Measurements from ENCODE around the gene C7orf57.
"Not testable (repeated sequence)": the region's sequence is repeated elsewhere in the genome, so short reads cannot be mapped to it uniquely, and the experiment has no call there.

C7orf57 gene

GRCh38 chr7:48035301-48035966 is at the start of gene C7orf57:
C7orf57 (plus strand) TSS chr7:48035543; CDS start chr7:48036309, 766 bp downstream.
- no peak within 1 kb of the TSS for H3K27ac ChIP-seq
- peaks cover 0 to 3% of the 10 kb centered on the region in 2 donors for H3K27me3 ChIP-seq
- H3K4me3 ChIP-seq = peak within 1 kb of the TSS; percentile 46 to 62
- intact Hi-C loops (cut with DNase I; ENCODE audit: low total_unique reads) = loop anchor here (2.0 kb wide), 1 partner anchor 75 kb away; no protein-coding TSS in a partner anchor
- no peaks in the 10 kb centered on the region for H3K36me3 ChIP-seq
- H3K4me1 ChIP-seq = peaks cover 0 to 17% (median 11%) of the 10 kb centered on the region in 4 donors
- TF ChIP-seq CTCF (IDR thresholded peaks at IDR 0.05) = peak; percentile 28 to 34
- H3K9me3 ChIP-seq = no peaks in the 10 kb centered on the region
- peak; percentile 89 to 93 for DNase-seq

GRCh38 chr7:47988496-47989386 is 46.6 kb upstream of the C7orf57 start:
- Histone ChIP-seq H3K27ac (no peak overlapping the region), H3K36me3 (no peaks in the 10 kb centered on the region), H3K9me3 (no peaks in the 10 kb centered on the region), H3K4me3 (no peak overlapping the region), H3K4me1 (peaks cover 0 to 6% (median 0%) of the 10 kb centered on the region in 4 donors), H3K27me3 (no peaks in the 10 kb centered on the region)
- intact Hi-C loops (cut with DNase I; ENCODE audit: low total_unique reads) = no loop called here
- TF ChIP-seq CTCF (IDR thresholded peaks at IDR 0.05) = no peak
- DNase-seq = no peak

- H3K36me3 ChIP-seq, H3K9me3 ChIP-seq, H3K27me3 ChIP-seq, DNase-seq, H3K4me1 ChIP-seq, H3K27ac ChIP-seq, H3K4me3 ChIP-seq: not testable (repeated sequence)
- intact Hi-C loops (cut with DNase I; ENCODE audit: low total_unique reads) = loop anchor here (5.0 kb wide), 1 partner anchor 122 kb away; no protein-coding TSS in a partner anchor
These were observed 45.5 kb upstream of the C7orf57 start for GRCh38 chr7:47989607-47990400.

GRCh38 chr7:47990592-47990991 is 44.8 kb upstream of the C7orf57 start:
- H3K36me3 ChIP-seq = no peaks in the 10 kb centered on the region
- intact Hi-C loops (cut with DNase I; ENCODE audit: low total_unique reads) = loop anchor here (5.0 kb wide), 1 partner anchor 122 kb away; no protein-coding TSS in a partner anchor
- H3K4me3 ChIP-seq = no peak overlapping the region
- H3K27me3 ChIP-seq = no peaks in the 10 kb centered on the region
- no peak for TF ChIP-seq CTCF (IDR thresholded peaks at IDR 0.05)
- no peak overlapping the region for H3K27ac ChIP-seq
- peaks cover 0 to 6% (median 0%) of the 10 kb centered on the region in 4 donors for H3K4me1 ChIP-seq
- no peak for DNase-seq
- no peaks in the 10 kb centered on the region for H3K9me3 ChIP-seq

- H3K27ac ChIP-seq = peak overlapping the region in 1 of 2 donors; percentile 38
- H3K4me1 ChIP-seq = peaks cover 0 to 6% (median 0%) of the 10 kb centered on the region in 4 donors
- peak overlapping the region in 1 of 2 donors; percentile 57 for H3K4me3 ChIP-seq
- no peak for TF ChIP-seq CTCF (IDR thresholded peaks at IDR 0.05)
- intact Hi-C loops (cut with DNase I; ENCODE audit: low total_unique reads) = loop anchor here (5.0 kb wide), 1 partner anchor 121 kb away; no protein-coding TSS in a partner anchor
- DNase-seq = no peak
- no peaks in the 10 kb centered on the region for H3K27me3 ChIP-seq
- H3K9me3 ChIP-seq = no peaks in the 10 kb centered on the region
- no peaks in the 10 kb centered on the region for H3K36me3 ChIP-seq
These were observed 44.1 kb upstream of the C7orf57 start for GRCh38 chr7:47991270-47991669.
